Common myeloid progenitor, CD34-positive (primary cell): ENCODE measurements around the gene SPA17.

Experiments
- CTCF ChIA-PET: fragments of 350-600 bp; sonication (Branson Sonifier 250); formaldehyde crosslinking; loops from one replicate; lab custom pipeline; 2021; ENCODE audit warnings: antibody characterized with exemption; lab: Charles Lee
- POLR2A ChIA-PET: fragments of 350-600 bp; sonication (Branson Sonifier 250); formaldehyde crosslinking; loops from one replicate; lab custom pipeline; 2021; ENCODE audit warnings: antibody characterized with exemption; lab: Charles Lee
- DNase-seq, 3 donors: peaks; one replicate each; pipeline versions ENCODE4 v3.0.0 to v3.0.0-alpha.2; 2013
- H3K27ac ChIP-seq, 2 experiments: 1 replicate in 1 of 2; 2 replicates in 1 of 2; pipeline ENCODE4 v1.7.0; 2013; ENCODE audit warnings: inconsistent platforms in 2 of 2, low read length in 2 of 2, mild to moderate bottlenecking in 2 of 2, low read depth in 1 of 2, moderate library complexity in 1 of 2; ENCODE audit not compliant: severe bottlenecking in 2 of 2, insufficient read depth in 1 of 2, poor library complexity in 1 of 2
- H3K27me3 ChIP-seq, 5 experiments: replicated peaks in 2 of 5; 1 replicate in 3 of 5; 2 replicates in 2 of 5; pipeline versions ENCODE4 v1.6.1 to v1.7.0; 2013; ENCODE audit warnings: low read length in 4 of 5, mild to moderate bottlenecking in 2 of 5, moderate library complexity in 2 of 5, inconsistent platforms in 1 of 5; ENCODE audit not compliant: insufficient read depth in 5 of 5, control insufficient read depth in 4 of 5
- H3K36me3 ChIP-seq, 4 experiments: 1 replicate in 2 of 4; 2 replicates in 2 of 4; pipeline versions ENCODE4 v1.6.1 to v1.7.0; 2013; ENCODE audit warnings: low read length in 3 of 4, control low read depth in 1 of 4, mild to moderate bottlenecking in 1 of 4; ENCODE audit not compliant: control insufficient read depth in 4 of 4, insufficient read depth in 4 of 4
- H3K4me1 ChIP-seq, 4 experiments: 1 replicate in 3 of 4; 2 replicates in 1 of 4; pipeline versions ENCODE4 v1.6.1 to v1.7.1; 2013; ENCODE audit warnings: low read length in 3 of 4, mild to moderate bottlenecking in 3 of 4, control low read depth in 1 of 4, inconsistent platforms in 1 of 4, moderate library complexity in 1 of 4; ENCODE audit not compliant: control insufficient read depth in 4 of 4, insufficient read depth in 4 of 4; ENCODE audit errors: control extremely low read depth in 1 of 4
- H3K4me3 ChIP-seq, 7 experiments: 1 replicate in 4 of 7; 2 replicates in 3 of 7; pipeline versions ENCODE4 v1.5.1 to v1.7.0; 2013; ENCODE audit warnings: mild to moderate bottlenecking in 7 of 7, low read length in 6 of 7, moderate library complexity in 6 of 7, inconsistent platforms in 2 of 7, low read depth in 2 of 7, control low read depth in 1 of 7; ENCODE audit not compliant: insufficient read depth in 4 of 7, control insufficient read depth in 1 of 7; ENCODE audit errors: extremely low read depth in 1 of 7
- H3K9me3 ChIP-seq, 5 experiments: 1 replicate in 4 of 5; 2 replicates in 1 of 5; pipeline versions ENCODE4 v1.6.1 to v1.7.1; 2013; ENCODE audit warnings: low read length in 4 of 5, mild to moderate bottlenecking in 2 of 5, inconsistent platforms in 1 of 5, low read depth in 1 of 5, moderate library complexity in 1 of 5; ENCODE audit not compliant: control insufficient read depth in 4 of 5, insufficient read depth in 2 of 5; ENCODE audit errors: control extremely low read depth in 1 of 5
- WGBS: methylation state at CpG from one replicate; pipeline ENCODE4 v1.1.5; 2013; ENCODE audit not compliant: insufficient coverage; 5-methylcytosine and 5-hydroxymethylcytosine counted together

Gene SPA17

DNA sequence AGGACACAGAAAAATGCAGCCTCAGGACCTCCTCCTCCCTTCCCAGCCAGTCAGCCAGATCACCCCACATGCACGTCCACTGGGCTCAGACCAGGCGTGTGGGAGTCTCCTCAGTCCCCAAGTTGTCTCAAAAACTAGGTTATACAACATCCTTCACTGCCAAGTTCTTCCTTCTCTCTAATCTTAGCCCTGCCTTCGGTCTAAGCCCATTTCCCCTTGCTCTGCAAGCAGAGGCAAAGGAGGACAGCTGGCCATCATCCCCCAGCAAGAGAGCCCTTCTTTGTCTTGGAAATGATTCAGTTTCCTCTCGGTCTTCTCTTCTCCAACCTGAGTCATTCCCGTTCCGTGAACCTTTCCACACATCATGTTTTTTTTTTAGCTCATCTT, 52.0 kb downstream of the SPA17 start:
- Histone ChIP-seq H3K9me3 (no peaks in the 10 kb centered on the region), H3K27ac (no peak overlapping the region), H3K4me1 (peaks cover 16 to 57% (median 39%) of the 10 kb centered on the region in 4 experiments), H3K4me3 (peak overlapping the region in 5 of 7 experiments; percentile 15 to 58 (median 41)), H3K27me3 (no peaks in the 10 kb centered on the region), H3K36me3 (no peaks in the 10 kb centered on the region)
- CTCF ChIA-PET, result interaction anchor here (1.1 to 3.1 kb wide), 6 partner anchors 9 to 38 kb away, joined by 3 to 17 read pairs (median 4); partner anchors contain the start of gene NRGN
- POLR2A ChIA-PET, result interaction anchor here (0.9 kb wide), 1 partner anchor 8 kb away, joined by 3 read pairs; no protein-coding TSS in a partner anchor
- 0% methylated on average over 6 of the region's 6 CpGs for WGBS
- peak in 2 of 3 donors; percentile 46 to 62 for DNase-seq

DNA sequence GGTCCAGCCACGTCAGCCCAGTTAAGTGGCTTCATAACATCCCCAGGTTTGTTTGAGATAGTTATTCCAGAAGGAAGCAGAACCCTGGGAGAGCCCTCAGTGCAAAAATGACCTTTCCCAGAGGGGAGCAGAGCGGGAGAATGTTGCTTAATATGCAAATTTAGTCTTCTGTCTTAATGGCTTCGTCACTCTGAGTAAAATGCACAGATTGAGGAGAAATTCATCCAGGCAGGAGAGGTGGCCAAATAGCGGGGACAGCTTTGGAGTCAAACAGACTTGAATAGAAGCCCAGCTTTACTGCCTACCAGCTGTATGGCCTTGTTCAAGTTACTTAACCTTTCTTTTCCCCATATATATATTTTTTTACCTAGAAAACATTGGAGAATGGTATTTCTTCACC, 53.8 kb downstream of the SPA17 start:
- CTCF ChIA-PET, result interaction anchor here (1.1 kb wide), 1 partner anchor 17 kb away, joined by 4 read pairs; no protein-coding TSS in a partner anchor
- no peak overlapping the region for H3K27ac ChIP-seq
- H3K27me3 ChIP-seq, result no peaks in the 10 kb centered on the region
- H3K4me1 ChIP-seq, result peaks cover 10 to 56% (median 33%) of the 10 kb centered on the region in 4 experiments
- no peaks in the 10 kb centered on the region for H3K9me3 ChIP-seq
- 100% methylated on average over 4 of the region's 4 CpGs for WGBS
- H3K36me3 ChIP-seq, result no peaks in the 10 kb centered on the region
- no peak overlapping the region for H3K4me3 ChIP-seq
- POLR2A ChIA-PET, result no interaction called here
- DNase-seq, result no peak

DNA sequence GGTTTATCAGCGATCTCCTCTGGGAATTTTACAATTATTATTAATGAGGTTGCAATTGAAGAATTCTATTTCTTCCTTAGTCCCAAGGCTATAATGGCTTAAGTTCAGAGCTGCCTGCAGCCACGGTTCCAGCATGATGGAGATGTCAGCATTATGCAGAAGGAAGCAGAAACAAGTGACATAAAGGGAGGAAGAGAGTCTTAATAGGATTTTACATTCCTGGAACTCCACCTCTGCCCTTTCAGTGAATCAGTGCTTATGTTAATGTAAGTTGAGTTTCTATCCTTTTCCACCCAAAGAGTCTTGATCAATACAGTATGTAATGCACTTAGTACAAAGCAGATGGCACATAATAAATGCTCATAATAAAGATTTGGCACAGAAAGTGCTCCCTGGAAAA, 54.4 kb downstream of the SPA17 start:
- H3K4me1 ChIP-seq, result peaks cover 13 to 56% (median 34%) of the 10 kb centered on the region in 4 experiments
- no peak for DNase-seq
- H3K27me3 ChIP-seq, result no peaks in the 10 kb centered on the region
- H3K9me3 ChIP-seq, result no peaks in the 10 kb centered on the region
- no peak overlapping the region for H3K4me3 ChIP-seq
- no peak overlapping the region for H3K27ac ChIP-seq
- H3K36me3 ChIP-seq, result no peaks in the 10 kb centered on the region
- ChIA-PET POLR2A (no interaction called here), CTCF (interaction anchor here (1.1 kb wide), 1 partner anchor 17 kb away, joined by 4 read pairs; no protein-coding TSS in a partner anchor)
- WGBS, result 100% methylated on average over 1 of the region's 2 CpGs

DNA sequence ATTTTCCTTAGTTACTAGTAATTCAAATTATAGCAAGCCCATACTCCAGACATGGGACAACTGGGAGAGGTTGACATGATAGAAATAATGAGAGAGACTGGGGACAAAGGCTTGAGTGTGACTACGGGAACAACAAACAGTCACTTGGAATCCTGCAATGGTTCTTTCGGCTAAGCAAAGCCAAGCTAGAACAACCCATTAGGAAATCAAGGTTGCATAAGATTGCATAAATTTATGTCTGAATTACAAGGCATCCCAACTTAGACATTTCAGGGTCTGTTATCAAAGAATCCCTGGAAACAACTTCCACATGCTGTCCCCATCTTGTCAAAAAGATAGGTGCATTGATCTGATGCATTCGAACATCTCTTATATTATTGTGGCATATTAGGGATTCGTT, 55.9 kb downstream of the SPA17 start:
- H3K9me3 ChIP-seq, result no peaks in the 10 kb centered on the region
- CTCF ChIA-PET, result interaction anchor here (0.7 to 1.2 kb wide), 3 partner anchors 9 to 50 kb away, joined by 3 to 4 read pairs (median 3); no protein-coding TSS in a partner anchor
- no peak overlapping the region for H3K4me3 ChIP-seq
- WGBS, result 100% methylated on average over 1 of the region's 4 CpGs
- H3K36me3 ChIP-seq, result no peaks in the 10 kb centered on the region
- no peak overlapping the region for H3K27ac ChIP-seq
- peaks cover 11 to 56% (median 29%) of the 10 kb centered on the region in 4 experiments for H3K4me1 ChIP-seq
- POLR2A ChIA-PET, result no interaction called here
- no peaks in the 10 kb centered on the region for H3K27me3 ChIP-seq
- DNase-seq, result no peak

DNA sequence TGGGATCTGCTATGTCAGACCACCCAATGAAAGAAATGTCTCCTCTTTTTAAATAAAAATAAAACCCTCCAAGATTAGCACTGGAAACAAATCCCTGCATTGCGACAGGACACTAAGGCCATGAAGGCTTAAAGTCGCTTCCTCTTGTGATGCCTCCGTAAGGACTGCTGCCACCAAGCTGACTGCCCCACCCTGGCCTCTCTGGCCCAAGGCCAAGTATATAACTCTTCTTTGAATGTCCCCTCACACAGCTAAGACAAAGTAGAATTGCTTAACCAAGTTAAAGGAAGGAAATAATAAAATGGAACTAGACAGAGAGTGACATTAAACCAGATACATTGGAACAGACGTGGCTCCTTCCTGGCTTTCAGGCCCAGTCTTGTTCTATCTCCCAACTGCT, 58.5 kb downstream of the SPA17 start:
- WGBS, result 22% methylated on average over 4 of the region's 4 CpGs
- no peaks in the 10 kb centered on the region for H3K36me3 ChIP-seq
- H3K27ac ChIP-seq, result no peak overlapping the region
- H3K4me1 ChIP-seq, result peaks cover 4 to 49% (median 25%) of the 10 kb centered on the region in 4 experiments
- H3K9me3 ChIP-seq, result no peaks in the 10 kb centered on the region
- peak in 2 of 3 donors; percentile 53 to 59 for DNase-seq
- ChIA-PET CTCF (interaction anchor here (1.8 kb wide), 1 partner anchor 10 kb away, joined by 6 read pairs; no protein-coding TSS in a partner anchor), POLR2A (no interaction called here)
- H3K4me3 ChIP-seq, result no peak overlapping the region
- H3K27me3 ChIP-seq, result no peaks in the 10 kb centered on the region

DNA sequence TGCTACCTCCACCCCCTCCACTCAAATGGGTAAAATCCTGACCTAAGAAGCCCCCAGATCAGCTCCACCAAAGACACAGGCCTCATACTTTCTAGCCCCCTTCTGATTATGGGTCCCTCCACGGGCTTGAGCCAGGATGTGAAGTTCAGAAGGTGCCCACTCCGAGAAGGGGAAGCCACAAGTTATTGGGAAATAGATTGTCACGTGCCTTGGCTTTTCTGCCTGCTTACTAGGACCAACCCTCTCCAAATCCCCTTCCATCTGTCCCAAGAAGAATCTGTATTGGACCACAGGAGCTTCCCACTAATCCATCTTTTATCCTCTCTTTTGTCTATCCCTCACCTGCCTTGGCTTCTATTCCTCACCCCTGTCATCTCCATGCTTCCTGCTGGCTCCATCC, 63.0 kb downstream of the SPA17 start:
- Histone ChIP-seq H3K4me1 (peaks cover 4 to 75% (median 52%) of the 10 kb centered on the region in 4 experiments), H3K36me3 (no peaks in the 10 kb centered on the region), H3K27me3 (no peaks in the 10 kb centered on the region), H3K9me3 (no peaks in the 10 kb centered on the region), H3K4me3 (no peak overlapping the region), H3K27ac (no peak overlapping the region)
- WGBS, result 0% methylated on average over 3 of the region's 3 CpGs
- ChIA-PET POLR2A (interaction anchor here (0.6 kb wide), 1 partner anchor 18 kb away, joined by 3 read pairs; no protein-coding TSS in a partner anchor), CTCF (interaction anchor here (1.1 to 16.4 kb wide), 6 partner anchors 9 to 68 kb away, joined by 3 to 205 read pairs (median 4); partner anchors contain the start of genes ESAM and VSIG2)
- DNase-seq, result peak in 2 of 3 donors; percentile 65 to 75

DNA sequence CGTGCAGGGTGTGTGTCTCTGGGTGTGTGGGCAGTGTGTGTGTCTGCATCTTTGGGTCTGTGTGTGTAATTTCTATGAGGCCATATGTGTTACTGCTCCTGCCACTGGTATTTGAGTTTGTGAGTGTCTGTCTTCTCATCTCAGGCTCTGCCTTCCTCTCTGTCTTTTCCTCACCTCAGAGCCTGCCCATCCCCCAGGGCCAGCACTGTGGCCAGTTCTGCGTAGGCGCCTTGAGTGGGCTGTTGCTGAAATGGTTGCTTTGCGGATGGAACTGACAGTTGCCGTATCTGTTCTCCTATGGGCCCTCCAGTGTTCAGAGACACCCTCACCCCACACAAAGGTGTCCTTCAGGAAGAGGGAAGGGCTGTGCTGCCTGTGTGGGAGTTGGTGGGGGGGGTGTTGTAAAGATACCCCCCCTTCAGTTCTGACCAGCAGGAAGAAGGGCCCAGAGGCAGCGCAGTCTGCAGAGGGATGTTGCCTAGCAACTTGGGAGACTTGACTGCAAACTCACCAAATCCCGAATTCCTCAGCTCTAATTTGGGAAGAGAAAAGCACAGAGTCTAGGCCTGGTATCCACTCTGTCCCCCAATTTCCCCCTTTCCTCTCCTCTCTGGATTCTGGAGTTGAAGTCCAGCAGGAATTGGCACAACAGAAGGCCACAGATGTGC, 64.1 kb downstream of the SPA17 start:
- DNase-seq, result no peak
- Histone ChIP-seq H3K36me3 (peaks cover 0 to under 1% (median 0%) of the 10 kb centered on the region in 4 experiments), H3K4me1 (peaks cover under 1 to 69% (median 48%) of the 10 kb centered on the region in 4 experiments), H3K4me3 (no peak overlapping the region), H3K27me3 (no peaks in the 10 kb centered on the region), H3K9me3 (no peaks in the 10 kb centered on the region), H3K27ac (no peak overlapping the region)
- ChIA-PET CTCF (interaction anchor here (0.9 to 16.4 kb wide), 7 partner anchors 8 to 69 kb away, joined by 3 to 205 read pairs (median 3); partner anchors contain the start of genes ESAM and VSIG2), POLR2A (no interaction called here)
- WGBS, result 90% methylated on average over 2 of the region's 7 CpGs
